HG03045 (cell line): Measurements from ENCODE around the gene RPRD1B.

Experiments used
- ATAC-seq: cut with Tn5 transposase; IDR thresholded peaks from one replicate; pipeline ENCODE4 v1.9.1; 2021; ENCODE audit warnings: mild to moderate bottlenecking, moderate library complexity; ENCODE audit not compliant: unreplicated experiment

RPRD1B gene

GRCh38 chr20:38034961-38035360 is 1.4 kb downstream of the RPRD1B start:
- ATAC-seq: no peak

GRCh38 chr20:38036366-38036765 is 2.8 kb downstream of the RPRD1B start:
- no peak for ATAC-seq

GRCh38 chr20:38040276-38040675 is 6.7 kb downstream of the RPRD1B start:
- no peak for ATAC-seq

GRCh38 chr20:38043512-38044300 is 10.2 kb downstream of the RPRD1B start:
- no peak for ATAC-seq

GRCh38 chr20:38044685-38045084 is 11.1 kb downstream of the RPRD1B start:
- ATAC-seq: no peak

GRCh38 chr20:38046572-38046971 is 13.0 kb downstream of the RPRD1B start:
- no peak for ATAC-seq

- no peak for ATAC-seq
Measured at GRCh38 chr20:38049800-38050199, 16.3 kb downstream of the RPRD1B start.

GRCh38 chr20:38050686-38051085 is 17.1 kb downstream of the RPRD1B start:
- no peak for ATAC-seq

GRCh38 chr20:38052870-38053269 is 19.3 kb downstream of the RPRD1B start:
- ATAC-seq: no peak

GRCh38 chr20:38054647-38055046 is 21.1 kb downstream of the RPRD1B start:
- ATAC-seq: no peak

- no peak for ATAC-seq
Measured at GRCh38 chr20:38055294-38055693, 21.7 kb downstream of the RPRD1B start.

GRCh38 chr20:38055848-38056247 is 22.3 kb downstream of the RPRD1B start:
- ATAC-seq: no peak

- ATAC-seq: peak; percentile 58
Measured at GRCh38 chr20:38057351-38057972, 23.9 kb downstream of the RPRD1B start.

GRCh38 chr20:38059832-38060231 is 26.3 kb downstream of the RPRD1B start:
- no peak for ATAC-seq

- no peak for ATAC-seq
Measured at GRCh38 chr20:38060536-38060935, 27.0 kb downstream of the RPRD1B start.

GRCh38 chr20:38061109-38061508 is 27.6 kb downstream of the RPRD1B start:
- ATAC-seq: no peak

- no peak for ATAC-seq
Measured at GRCh38 chr20:38062890-38063289, 29.3 kb downstream of the RPRD1B start.

GRCh38 chr20:38063911-38064530 is 30.5 kb downstream of the RPRD1B start:
- no peak for ATAC-seq

- ATAC-seq: no peak
Measured at GRCh38 chr20:38065764-38066375, 32.3 kb downstream of the RPRD1B start.

GRCh38 chr20:38066969-38067716 is 33.6 kb downstream of the RPRD1B start:
- ATAC-seq: no peak
